Measurements from ENCODE around the gene LDLRAD4. TPM values are rescaled to one million over a fixed set of nuclear protein-coding genes. Genes with fewer than 3 reads are reported as not detected.

The LDLRAD4 gene
- total RNA-seq, 2 experiments from 2014 or later: 28.4 to 30.1 TPM

GRCh38 chr18:13614641-13615288 lies 396.2 kb downstream of the LDLRAD4 start:
- Mint-ChIP-seq H3K27ac (peak overlapping the region; percentile 92), H3K36me3 (peaks cover 3% of the 10 kb centered on the region), H3K4me1 (ENCODE audit: low read depth) (peaks cover 79% of the 10 kb centered on the region), H3K9me3 (no peaks in the 10 kb centered on the region), H3K4me3 (peak overlapping the region; percentile 64), H3K27me3 (no peaks in the 10 kb centered on the region)
- ChIA-PET POLR2A (interaction anchor here (0.6 to 4.7 kb wide), 5 partner anchors 37 to 192 kb away, joined by 3 to 39 read pairs (median 24); no protein-coding TSS in a partner anchor), CTCF (interaction anchor here (0.8 to 9.5 kb wide), 6 partner anchors 14 to 398 kb away, joined by 3 to 86 read pairs (median 4); no protein-coding TSS in a partner anchor)
- intact Hi-C loops (cut with micrococcal nuclease): loop anchor here (1.0 to 5.0 kb wide), 5 partner anchors 47 to 397 kb away; partner anchors contain the start of gene LDLRAD4
- peak; percentile 56 for DNase-seq

- POLR2A ChIA-PET: interaction anchor here (0.6 to 4.7 kb wide), 3 partner anchors 38 to 193 kb away, joined by 3 to 39 read pairs (median 4); no protein-coding TSS in a partner anchor
- H3K27ac Mint-ChIP-seq: peak overlapping the region; percentile 92
- intact Hi-C loops (cut with micrococcal nuclease): loop anchor here (1.0 to 5.0 kb wide), 3 partner anchors 48 to 323 kb away; no protein-coding TSS in a partner anchor
- no peaks in the 10 kb centered on the region for H3K27me3 Mint-ChIP-seq
- CTCF ChIA-PET: interaction anchor here (0.8 to 9.5 kb wide), 5 partner anchors 38 to 399 kb away, joined by 3 to 86 read pairs (median 3); no protein-coding TSS in a partner anchor
- H3K36me3 Mint-ChIP-seq: peaks cover 3% of the 10 kb centered on the region
- H3K9me3 Mint-ChIP-seq: no peaks in the 10 kb centered on the region
- peak overlapping the region; percentile 64 for H3K4me3 Mint-ChIP-seq
- DNase-seq: peak; percentile 53
- peaks cover 77% of the 10 kb centered on the region for H3K4me1 Mint-ChIP-seq (ENCODE audit: low read depth)
Measured at GRCh38 chr18:13615432-13615861, 396.9 kb downstream of the LDLRAD4 start.

- intact Hi-C loops (cut with micrococcal nuclease): loop anchor here (2.0 to 5.0 kb wide), 2 partner anchors 239 to 324 kb away; no protein-coding TSS in a partner anchor
- no peaks in the 10 kb centered on the region for H3K9me3 Mint-ChIP-seq
- DNase-seq: peak; percentile 43
- H3K36me3 Mint-ChIP-seq: peaks cover 3% of the 10 kb centered on the region
- peak overlapping the region; percentile 92 for H3K27ac Mint-ChIP-seq
- ChIA-PET POLR2A (interaction anchor here (1.0 to 1.4 kb wide), 2 partner anchors 10 to 39 kb away, joined by 3 read pairs; no protein-coding TSS in a partner anchor), CTCF (interaction anchor here (9.5 kb wide), 1 partner anchor 57 kb away, joined by 86 read pairs; no protein-coding TSS in a partner anchor)
- peaks cover 73% of the 10 kb centered on the region for H3K4me1 Mint-ChIP-seq (ENCODE audit: low read depth)
- no peaks in the 10 kb centered on the region for H3K27me3 Mint-ChIP-seq
- H3K4me3 Mint-ChIP-seq: peak overlapping the region; percentile 6
Measured at GRCh38 chr18:13616041-13616440, 397.5 kb downstream of the LDLRAD4 start.

GRCh38 chr18:13616525-13617035 lies 398.0 kb downstream of the LDLRAD4 start:
- peaks cover 67% of the 10 kb centered on the region for H3K4me1 Mint-ChIP-seq (ENCODE audit: low read depth)
- ChIA-PET POLR2A (interaction anchor here (1.0 kb wide), 1 partner anchor 11 kb away, joined by 3 read pairs; no protein-coding TSS in a partner anchor), CTCF (interaction anchor here (9.5 kb wide), 1 partner anchor 58 kb away, joined by 86 read pairs; no protein-coding TSS in a partner anchor)
- H3K36me3 Mint-ChIP-seq: peaks cover 5% of the 10 kb centered on the region
- no peaks in the 10 kb centered on the region for H3K27me3 Mint-ChIP-seq
- intact Hi-C loops (cut with micrococcal nuclease): loop anchor here (2.0 to 5.0 kb wide), 2 partner anchors 240 to 324 kb away; no protein-coding TSS in a partner anchor
- peak overlapping the region; percentile 92 for H3K27ac Mint-ChIP-seq
- H3K9me3 Mint-ChIP-seq: no peaks in the 10 kb centered on the region
- no peak overlapping the region for H3K4me3 Mint-ChIP-seq
- peak; percentile 31 for DNase-seq

GRCh38 chr18:13617826-13618515 lies 399.4 kb downstream of the LDLRAD4 start:
- Mint-ChIP-seq H3K4me3 (no peak overlapping the region), H3K27me3 (no peaks in the 10 kb centered on the region), H3K4me1 (ENCODE audit: low read depth) (peaks cover 53% of the 10 kb centered on the region), H3K36me3 (peaks cover 4% of the 10 kb centered on the region), H3K27ac (no peak overlapping the region), H3K9me3 (no peaks in the 10 kb centered on the region)
- intact Hi-C loops (cut with micrococcal nuclease): loop anchor here (2.0 to 5.0 kb wide), 2 partner anchors 241 to 326 kb away; no protein-coding TSS in a partner anchor
- ChIA-PET POLR2A (no interaction called here), CTCF (no interaction called here)
- no peak for DNase-seq

- no peak overlapping the region for H3K27ac Mint-ChIP-seq
- no peaks in the 10 kb centered on the region for H3K27me3 Mint-ChIP-seq
- CTCF ChIA-PET: no interaction called here
- intact Hi-C loops (cut with micrococcal nuclease): loop anchor here (5.0 kb wide), 1 partner anchor 327 kb away; no protein-coding TSS in a partner anchor
- no peaks in the 10 kb centered on the region for H3K9me3 Mint-ChIP-seq
- peaks cover 2% of the 10 kb centered on the region for H3K36me3 Mint-ChIP-seq
- H3K4me3 Mint-ChIP-seq: no peak overlapping the region
- peaks cover 44% of the 10 kb centered on the region for H3K4me1 Mint-ChIP-seq (ENCODE audit: low read depth)
- POLR2A ChIA-PET: no interaction called here
- no peak for DNase-seq
Measured at GRCh38 chr18:13618760-13619438, 400.3 kb downstream of the LDLRAD4 start.

GRCh38 chr18:13619505-13620205 lies 401.1 kb downstream of the LDLRAD4 start:
- Mint-ChIP-seq H3K36me3 (peaks cover 2% of the 10 kb centered on the region), H3K27ac (no peak overlapping the region), H3K9me3 (no peaks in the 10 kb centered on the region), H3K27me3 (no peaks in the 10 kb centered on the region), H3K4me3 (no peak overlapping the region), H3K4me1 (ENCODE audit: low read depth) (peaks cover 37% of the 10 kb centered on the region)
- CTCF ChIA-PET: no interaction called here
- POLR2A ChIA-PET: no interaction called here
- intact Hi-C loops (cut with micrococcal nuclease): loop anchor here (5.0 kb wide), 1 partner anchor 327 kb away; no protein-coding TSS in a partner anchor
- no peak for DNase-seq

- Mint-ChIP-seq H3K9me3 (no peaks in the 10 kb centered on the region), H3K27me3 (no peaks in the 10 kb centered on the region), H3K4me3 (no peak overlapping the region), H3K27ac (no peak overlapping the region), H3K4me1 (ENCODE audit: low read depth) (peaks cover 32% of the 10 kb centered on the region), H3K36me3 (peaks cover 2% of the 10 kb centered on the region)
- ChIA-PET CTCF (no interaction called here), POLR2A (interaction anchor here (1.1 kb wide), 1 partner anchor 62 kb away, joined by 3 read pairs; no protein-coding TSS in a partner anchor)
- intact Hi-C loops (cut with micrococcal nuclease): no loop called here
- no peak for DNase-seq
Measured at GRCh38 chr18:13620206-13620672, 401.7 kb downstream of the LDLRAD4 start.

GRCh38 chr18:13620818-13621445 lies 402.4 kb downstream of the LDLRAD4 start:
- Mint-ChIP-seq H3K27me3 (no peaks in the 10 kb centered on the region), H3K27ac (no peak overlapping the region), H3K36me3 (peaks cover 2% of the 10 kb centered on the region), H3K4me1 (ENCODE audit: low read depth) (peaks cover 25% of the 10 kb centered on the region), H3K9me3 (no peaks in the 10 kb centered on the region), H3K4me3 (no peak overlapping the region)
- DNase-seq: no peak
- intact Hi-C loops (cut with micrococcal nuclease): no loop called here
- POLR2A ChIA-PET: interaction anchor here (1.1 kb wide), 1 partner anchor 63 kb away, joined by 3 read pairs; no protein-coding TSS in a partner anchor
- CTCF ChIA-PET: no interaction called here

- POLR2A ChIA-PET: interaction anchor here (1.1 kb wide), 1 partner anchor 63 kb away, joined by 3 read pairs; no protein-coding TSS in a partner anchor
- CTCF ChIA-PET: interaction anchor here (0.7 kb wide), 1 partner anchor 63 kb away, joined by 3 read pairs; no protein-coding TSS in a partner anchor
- H3K4me1 Mint-ChIP-seq (ENCODE audit: low read depth): peaks cover 23% of the 10 kb centered on the region
Measured at GRCh38 chr18:13621446-13621849, 402.9 kb downstream of the LDLRAD4 start.

More at GRCh38 chr18:13621446-13621849, 402.9 kb downstream of the LDLRAD4 start:
- Mint-ChIP-seq H3K36me3 (peaks cover 2% of the 10 kb centered on the region), H3K27ac (no peak overlapping the region), H3K9me3 (no peaks in the 10 kb centered on the region), H3K27me3 (no peaks in the 10 kb centered on the region), H3K4me3 (no peak overlapping the region)
- no peak for DNase-seq
- intact Hi-C loops (cut with micrococcal nuclease): no loop called here
